ENCODE results near the gene FSTL5.

Gene FSTL5

GRCh38 chr4:161992317-161992716 is 171.5 kb downstream of the FSTL5 start:
- DNase-seq (ENCODE audit: low spot score) = no peak
- no peak overlapping the region for H3K27ac ChIP-seq
- no peak overlapping the region for H3K4me3 ChIP-seq
- TF ChIP-seq CTCF (IDR thresholded peaks at IDR 0.05) = no peak

- H3K4me3 ChIP-seq = no peak overlapping the region
- TF ChIP-seq CTCF (IDR thresholded peaks at IDR 0.05) = no peak
- no peak for DNase-seq (ENCODE audit: low spot score)
- no peak overlapping the region for H3K27ac ChIP-seq
Observed at GRCh38 chr4:161991811-161992210, 172.0 kb downstream of the FSTL5 start.

GRCh38 chr4:161990721-161991120 is 173.1 kb downstream of the FSTL5 start:
- Histone ChIP-seq H3K27ac (no peak overlapping the region), H3K4me3 (no peak overlapping the region)
- TF ChIP-seq CTCF (IDR thresholded peaks at IDR 0.05) = no peak
- no peak for DNase-seq (ENCODE audit: low spot score)

- no peak for TF ChIP-seq CTCF (IDR thresholded peaks at IDR 0.05)
- Histone ChIP-seq H3K27ac (no peak overlapping the region), H3K4me3 (no peak overlapping the region)
- no peak for DNase-seq (ENCODE audit: low spot score)
Observed at GRCh38 chr4:161988946-161989345, 174.9 kb downstream of the FSTL5 start.

GRCh38 chr4:161987611-161988010 is 176.2 kb downstream of the FSTL5 start:
- TF ChIP-seq CTCF (IDR thresholded peaks at IDR 0.05) = no peak
- no peak overlapping the region for H3K4me3 ChIP-seq

GRCh38 chr4:161952382-161952781 is 211.4 kb downstream of the FSTL5 start:
- TF ChIP-seq CTCF (IDR thresholded peaks at IDR 0.05) = no peak
- DNase-seq (ENCODE audit: low spot score) = no peak
- no peak overlapping the region for H3K4me3 ChIP-seq
- no peak overlapping the region for H3K27ac ChIP-seq

More at GRCh38 chr4:161987611-161988010, 176.2 kb downstream of the FSTL5 start:
- no peak overlapping the region for H3K27ac ChIP-seq
- DNase-seq (ENCODE audit: low spot score) = no peak

- TF ChIP-seq CTCF (IDR thresholded peaks at IDR 0.05) = no peak
- Histone ChIP-seq H3K27ac (no peak overlapping the region), H3K4me3 (no peak overlapping the region)
- DNase-seq (ENCODE audit: low spot score) = no peak
Observed at GRCh38 chr4:161949946-161950725, 213.7 kb downstream of the FSTL5 start.

Data from coronary artery (tissue), 2 donors.